K562 treated with DMSO at 1 percent for 12 hours (cell line): Measurements from ENCODE around the gene PSMA2. TPM values are rescaled to one million over a fixed set of nuclear protein-coding genes. Genes with fewer than 3 reads are reported as not detected.

Experiments used
- total RNA-seq: library from RNA; unstranded; fragments of 300-600 nt; gene quantifications from 2 replicates; pipeline ENCODE4 v1.2.3, GENCODE V29; 2022; ENCODE audit not compliant: insufficient read depth

PSMA2 gene
- total RNA-seq, result 145 and 148 TPM in 2 replicates

GRCh38 chr7:42931834-42932651 is at the start of gene PSMA2, which contains the start of gene MRPL32:
Gene PSMA2, minus strand, starts transcription at chr7:42932174. Its CDS starts 16 bp downstream, at chr7:42932158.
Gene MRPL32, plus strand, starts transcription at chr7:42932376. Its CDS starts 11 bp downstream, at chr7:42932387.

GRCh38 chr7:42911454-42912447 is 20.2 kb downstream of the PSMA2 start, which contains the start of gene C7orf25:
Gene C7orf25, minus strand, starts transcription at chr7:42912070. Its CDS starts 1,170 bp downstream, at chr7:42910900.

Other genes starting within 250 kb of the PSMA2 start
- gene C7orf25, start 20.1 kb downstream of the PSMA2 start, total RNA-seq, result 2.4 and 7.7 TPM in 2 replicates
- 42.6 and 52.0 TPM in 2 replicates for gene MRPL32, start 202 bp upstream of the PSMA2 start, total RNA-seq
- 1.3 TPM in 1 of 2 replicates, not detected in the other for gene HECW1, start 180.5 kb upstream of the PSMA2 start, total RNA-seq